Neural cell (in vitro differentiated cells): ENCODE measurements around the gene NDUFAF2. TPM values are rescaled to one million over a fixed set of nuclear protein-coding genes. Genes with fewer than 3 reads are reported as not detected.

Source experiments
- H2AFZ ChIP-seq: fragments of 200-600, 300-800 bp; sonication (generic), shearing (Covaris generic); 2 replicates; pipeline ENCODE4 v1.6.0; 2014; ENCODE audit warnings: low read depth, mild to moderate bottlenecking, antibody characterized with exemption, low read length, moderate library complexity
- H3F3A ChIP-seq: fragments of 200-600 bp; shearing (Covaris generic); 2 replicates; pipeline ENCODE4 v1.6.1; 2016; ENCODE audit warnings: mild to moderate bottlenecking, moderate library complexity, mixed read lengths, antibody characterized with exemption, low read length; ENCODE audit not compliant: insufficient read depth, poor library complexity, severe bottlenecking
- H3K27ac ChIP-seq: fragments of 200-600, 300-800 bp; sonication (generic), shearing (Covaris generic); 2 replicates; pipeline ENCODE4 v1.5.1; 2014; ENCODE audit warnings: mild to moderate bottlenecking, low read length, moderate library complexity
- H3K27me3 ChIP-seq: fragments of 300-800, 200-600 bp; sonication (generic), shearing (Covaris generic); 2 replicates; pipeline ENCODE4 v1.6.0; 2014; ENCODE audit warnings: mild to moderate bottlenecking, low read depth, low read length, moderate library complexity; ENCODE audit not compliant: insufficient read depth
- H3K36me3 ChIP-seq: fragments of 300-800, 200-600 bp; sonication (generic), shearing (Covaris generic); 2 replicates; pipeline ENCODE4 v1.5.1; 2014; ENCODE audit warnings: mild to moderate bottlenecking, antibody characterized with exemption, low read length, moderate library complexity; ENCODE audit not compliant: insufficient read depth
- H3K4me2 ChIP-seq: fragments of 300-800, 200-600 bp; sonication (generic), shearing (Covaris generic); 2 replicates; pipeline ENCODE4 v1.6.0; 2014; ENCODE audit warnings: mild to moderate bottlenecking, low read length
- H3K4me3 ChIP-seq: fragments of 300-800, 200-600 bp; sonication (generic), shearing (Covaris generic); 2 replicates; pipeline ENCODE4 v1.5.1; 2014; ENCODE audit warnings: mild to moderate bottlenecking, low read length, moderate library complexity
- H3K79me2 ChIP-seq: fragments of 200-600 bp; shearing (Covaris generic); replicated peaks from 2 replicates; pipeline ENCODE4 v1.6.0; 2014; ENCODE audit warnings: mild to moderate bottlenecking, low read length, moderate library complexity; ENCODE audit not compliant: insufficient read depth
- H3K9ac ChIP-seq: fragments of 300-800, 200-600 bp; sonication (generic), shearing (Covaris generic); 2 replicates; pipeline ENCODE4 v1.6.1; 2016; ENCODE audit warnings: mild to moderate bottlenecking, low read length, mixed read lengths
- H3K9me2 ChIP-seq: fragments of 200-600 bp; shearing (Covaris generic); 2 replicates; pipeline ENCODE4 v1.6.1; 2016; ENCODE audit warnings: mild to moderate bottlenecking, low read length, mixed read lengths; ENCODE audit not compliant: insufficient read depth
- H3K9me3 ChIP-seq: fragments of 200-600, 300-800 bp; sonication (generic), shearing (Covaris generic); 2 replicates; pipeline ENCODE4 v1.6.1; 2016; ENCODE audit warnings: mild to moderate bottlenecking, mixed run types, low read length, moderate library complexity, mixed read lengths
- H4K20me1 ChIP-seq: fragments of 200-600 bp; shearing (Covaris generic); 2 replicates; pipeline ENCODE4 v1.6.1; 2016; ENCODE audit warnings: mild to moderate bottlenecking, mixed run types; ENCODE audit not compliant: insufficient read depth
- CTCF ChIP-seq: fragments of 450-650 bp; IDR thresholded peaks from 2 replicates; pipeline ENCODE4 v1.5.1; 2014; ENCODE audit warnings: antibody characterized with exemption, mild to moderate bottlenecking, moderate library complexity; ENCODE audit not compliant: poor library complexity, severe bottlenecking
- EP300 ChIP-seq: fragments of 450-650 bp; conservative IDR thresholded peaks from 2 replicates; pipeline ENCODE4 v1.6.1; 2014; ENCODE audit warnings: antibody characterized with exemption, mild to moderate bottlenecking, moderate library complexity; ENCODE audit not compliant: poor library complexity, severe bottlenecking
- EZH2 ChIP-seq: fragments of 200-600, 300-800 bp; shearing (Covaris generic), sonication (generic); IDR thresholded peaks from 2 replicates; pipeline ENCODE4 v1.6.1; 2014; ENCODE audit warnings: antibody characterized with exemption, low read length, borderline replicate concordance, mild to moderate bottlenecking; ENCODE audit not compliant: insufficient read depth, poor library complexity, severe bottlenecking
- MXI1 ChIP-seq: fragments of 450-650 bp; conservative IDR thresholded peaks from 2 replicates; pipeline ENCODE4 v1.6.1; 2014; ENCODE audit warnings: antibody characterized with exemption, mild to moderate bottlenecking; ENCODE audit not compliant: poor library complexity, severe bottlenecking
- POLR2AphosphoS5 ChIP-seq: IDR thresholded peaks from 2 replicates; pipeline ENCODE4 v1.6.1; 2012
- RAD21 ChIP-seq: fragments of 450-650 bp; conservative IDR thresholded peaks from 2 replicates; pipeline ENCODE4 v1.6.1; 2014; ENCODE audit warnings: antibody characterized with exemption, mild to moderate bottlenecking, moderate library complexity
- SMC3 ChIP-seq: fragments of 450-650 bp; conservative IDR thresholded peaks from 2 replicates; pipeline ENCODE4 v1.6.1; 2014; ENCODE audit warnings: antibody characterized with exemption, mild to moderate bottlenecking, moderate library complexity; ENCODE audit not compliant: poor library complexity
- TAF1 ChIP-seq: IDR thresholded peaks from 2 replicates; pipeline ENCODE4 v1.6.1; 2012; ENCODE audit warnings: low read depth
- polyA plus RNA-seq: library from polyadenylated mRNA; depleted of rRNA; stranded (reverse); fragments of >200 nt; gene quantifications from 2 replicates; pipeline ENCODE4 v1.2.3, GENCODE V29; 2014
- TF ChIP-seq, protein P1 (sequence below): IDR thresholded peaks from 2 replicates; pipeline ENCODE4 v1.6.1; 2012; ENCODE audit warnings: borderline replicate concordance

The NDUFAF2 gene
- polyA plus RNA-seq, 1 donor from 2014 or later: 53.6 TPM

GRCh38 chr5:61048534-61048933, 103.5 kb downstream of the NDUFAF2 start:
- H3K79me2 ChIP-seq: no peaks in the 10 kb centered on the region
- no peaks in the 10 kb centered on the region for H3K27me3 ChIP-seq
- H3K4me2 ChIP-seq: no peak overlapping the region
- TF ChIP-seq TAF1 (no peak), EP300 (no peak), POLR2AphosphoS5 (no peak), SMC3 (no peak), CTCF (no peak)
- TF ChIP-seq, protein P1, sequence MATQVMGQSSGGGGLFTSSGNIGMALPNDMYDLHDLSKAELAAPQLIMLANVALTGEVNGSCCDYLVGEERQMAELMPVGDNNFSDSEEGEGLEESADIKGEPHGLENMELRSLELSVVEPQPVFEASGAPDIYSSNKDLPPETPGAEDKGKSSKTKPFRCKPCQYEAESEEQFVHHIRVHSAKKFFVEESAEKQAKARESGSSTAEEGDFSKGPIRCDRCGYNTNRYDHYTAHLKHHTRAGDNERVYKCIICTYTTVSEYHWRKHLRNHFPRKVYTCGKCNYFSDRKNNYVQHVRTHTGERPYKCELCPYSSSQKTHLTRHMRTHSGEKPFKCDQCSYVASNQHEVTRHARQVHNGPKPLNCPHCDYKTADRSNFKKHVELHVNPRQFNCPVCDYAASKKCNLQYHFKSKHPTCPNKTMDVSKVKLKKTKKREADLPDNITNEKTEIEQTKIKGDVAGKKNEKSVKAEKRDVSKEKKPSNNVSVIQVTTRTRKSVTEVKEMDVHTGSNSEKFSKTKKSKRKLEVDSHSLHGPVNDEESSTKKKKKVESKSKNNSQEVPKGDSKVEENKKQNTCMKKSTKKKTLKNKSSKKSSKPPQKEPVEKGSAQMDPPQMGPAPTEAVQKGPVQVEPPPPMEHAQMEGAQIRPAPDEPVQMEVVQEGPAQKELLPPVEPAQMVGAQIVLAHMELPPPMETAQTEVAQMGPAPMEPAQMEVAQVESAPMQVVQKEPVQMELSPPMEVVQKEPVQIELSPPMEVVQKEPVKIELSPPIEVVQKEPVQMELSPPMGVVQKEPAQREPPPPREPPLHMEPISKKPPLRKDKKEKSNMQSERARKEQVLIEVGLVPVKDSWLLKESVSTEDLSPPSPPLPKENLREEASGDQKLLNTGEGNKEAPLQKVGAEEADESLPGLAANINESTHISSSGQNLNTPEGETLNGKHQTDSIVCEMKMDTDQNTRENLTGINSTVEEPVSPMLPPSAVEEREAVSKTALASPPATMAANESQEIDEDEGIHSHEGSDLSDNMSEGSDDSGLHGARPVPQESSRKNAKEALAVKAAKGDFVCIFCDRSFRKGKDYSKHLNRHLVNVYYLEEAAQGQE: no peak
- no peaks in the 10 kb centered on the region for H3K9me2 ChIP-seq
- H3K9ac ChIP-seq: no peak overlapping the region
- H3K9me3 ChIP-seq: peaks cover 5% of the 10 kb centered on the region
- no peaks in the 10 kb centered on the region for H3K36me3 ChIP-seq
- H2AFZ ChIP-seq: no peak overlapping the region
- H3K4me3 ChIP-seq: no peak overlapping the region
- H3K27ac ChIP-seq: no peak overlapping the region
- H4K20me1 ChIP-seq: no peaks in the 10 kb centered on the region
- H3F3A ChIP-seq: no peaks in the 10 kb centered on the region

DNA sequence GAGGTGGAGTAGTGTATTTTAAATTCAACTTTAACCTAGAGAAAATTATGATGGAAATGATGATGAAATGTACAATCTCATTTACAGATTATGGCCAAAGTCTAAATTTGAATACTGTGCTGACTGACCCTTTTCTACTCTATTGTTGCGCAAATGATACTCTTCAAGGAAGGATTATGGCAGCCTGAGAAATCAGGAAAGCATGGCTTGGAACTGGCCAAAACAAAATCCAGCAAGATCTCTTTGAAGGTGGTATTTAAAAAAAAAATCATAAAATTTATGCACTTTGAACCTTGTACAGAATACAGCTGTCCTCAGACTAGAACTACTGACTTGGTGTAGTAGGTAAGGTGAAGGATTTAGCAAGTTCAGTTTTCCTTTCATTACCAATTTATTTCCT, 105.3 kb downstream of the NDUFAF2 start:
- no peaks in the 10 kb centered on the region for H3K27me3 ChIP-seq
- H3K4me3 ChIP-seq: no peak overlapping the region
- no peaks in the 10 kb centered on the region for H3F3A ChIP-seq
- H3K9me2 ChIP-seq: no peaks in the 10 kb centered on the region
- H3K27ac ChIP-seq: no peak overlapping the region
- no peak overlapping the region for H3K4me2 ChIP-seq
- H3K79me2 ChIP-seq: no peaks in the 10 kb centered on the region
- TF ChIP-seq EZH2 (no peak), POLR2AphosphoS5 (no peak), MXI1 (no peak), EP300 (no peak), CTCF (no peak), RAD21 (no peak), TAF1 (no peak), SMC3 (no peak)
- TF ChIP-seq, protein P1: no peak
- no peak overlapping the region for H3K9ac ChIP-seq
- no peak overlapping the region for H2AFZ ChIP-seq
- no peaks in the 10 kb centered on the region for H3K36me3 ChIP-seq
- H4K20me1 ChIP-seq: no peaks in the 10 kb centered on the region
- no peaks in the 10 kb centered on the region for H3K9me3 ChIP-seq
